CD14-positive monocyte (primary cell): ENCODE measurements around the gene OR2B6. TPM values are rescaled to one million over a fixed set of nuclear protein-coding genes. Genes with fewer than 3 reads are reported as not detected.

Source experiments
- DNase-seq, 3 donors: peaks; one replicate each; pipeline ENCODE4 v3.0.0-alpha.2; 2011 to 2022
- H2AFZ ChIP-seq: 2 replicates; pipeline ENCODE4 v1.6.0; 2012; ENCODE audit warnings: mild to moderate bottlenecking, low read depth, low read length, inconsistent platforms; ENCODE audit not compliant: insufficient read depth, poor library complexity, severe bottlenecking
- H3K27ac ChIP-seq, 2 donors: 1 replicate in 1 of 2; 2 replicates in 1 of 2; pipeline ENCODE4 v1.5.1; 2012 to 2013; ENCODE audit warnings: low read length in 2 of 2, control low read depth in 1 of 2, inconsistent platforms in 1 of 2, low read depth in 1 of 2, mild to moderate bottlenecking in 1 of 2
- H3K27me3 ChIP-seq, 2 donors: one replicate each; pipeline versions ENCODE4 v1.6.0 to v1.6.1; 2011 to 2013; ENCODE audit warnings: low read length in 2 of 2; ENCODE audit not compliant: control insufficient read depth in 2 of 2, insufficient read depth in 2 of 2
- H3K36me3 ChIP-seq, 2 donors: replicated peaks in 1 of 2; 1 replicate in 1 of 2; 2 replicates in 1 of 2; pipeline versions ENCODE4 v1.5.1 to v1.6.1; 2012 to 2013; ENCODE audit warnings: low read length in 2 of 2, control low read depth in 1 of 2, inconsistent platforms in 1 of 2, mild to moderate bottlenecking in 1 of 2; ENCODE audit not compliant: insufficient read depth in 2 of 2, control insufficient read depth in 1 of 2
- H3K4me1 ChIP-seq, 2 donors: 1 replicate in 1 of 2; 2 replicates in 1 of 2; pipeline versions ENCODE4 v1.5.1 to v1.6.1; 2012 to 2013; ENCODE audit warnings: low read length in 2 of 2, control low read depth in 1 of 2, inconsistent platforms in 1 of 2, mild to moderate bottlenecking in 1 of 2, moderate library complexity in 1 of 2; ENCODE audit not compliant: insufficient read depth in 2 of 2, control insufficient read depth in 1 of 2
- H3K4me2 ChIP-seq: replicated peaks from 2 replicates; pipeline ENCODE3; 2012; ENCODE audit warnings: low read length, moderate library complexity, mild to moderate bottlenecking; ENCODE audit not compliant: poor library complexity, severe bottlenecking; ENCODE audit errors: extremely low read depth
- H3K4me3 ChIP-seq, 3 experiments: fragments of 200-600 bp in 1 of 3; sonication (generic) in 1 of 3; replicated peaks in 1 of 3; 1 replicate in 2 of 3; 2 replicates in 1 of 3; pipeline ENCODE4 v1.5.1; 2011 to 2013; ENCODE audit warnings: low read length in 3 of 3, mild to moderate bottlenecking in 3 of 3, control low read depth in 2 of 3, low read depth in 2 of 3, inconsistent platforms in 1 of 3, moderate library complexity in 1 of 3
- H3K79me2 ChIP-seq: 2 replicates; pipeline ENCODE4 v1.6.0; 2012; ENCODE audit warnings: mild to moderate bottlenecking, control low read depth, inconsistent platforms, low read length, moderate library complexity; ENCODE audit not compliant: insufficient read depth
- H3K9ac ChIP-seq: 2 replicates; pipeline ENCODE4 v1.6.0; 2017; ENCODE audit warnings: low read length, mild to moderate bottlenecking; ENCODE audit not compliant: insufficient read depth, poor library complexity, severe bottlenecking
- H3K9me3 ChIP-seq, 2 donors: replicated peaks in 1 of 2; 1 replicate in 1 of 2; 2 replicates in 1 of 2; pipeline versions ENCODE4 v1.5.1 to v1.6.1; 2012 to 2013; ENCODE audit warnings: low read length in 2 of 2, control low read depth in 1 of 2; ENCODE audit not compliant: control insufficient read depth in 1 of 2, insufficient read depth in 1 of 2
- H4K20me1 ChIP-seq: 2 replicates; pipeline ENCODE4 v1.6.0; 2012; ENCODE audit warnings: mild to moderate bottlenecking, low read length, control low read depth, moderate library complexity; ENCODE audit not compliant: insufficient read depth
- H3K27ac Mint-ChIP-seq, 7 donors: one replicate each; pipeline ENCODE4 v1.8.0; 2020; ENCODE audit warnings: mild to moderate bottlenecking in 7 of 7, mixed read lengths in 7 of 7, moderate library complexity in 6 of 7, inconsistent platforms in 2 of 7
- H3K27me3 Mint-ChIP-seq, 3 donors: one replicate each; pipeline ENCODE4 v1.8.0; 2021 to 2022; ENCODE audit warnings: low read depth in 3 of 3, mild to moderate bottlenecking in 3 of 3, mixed read lengths in 3 of 3, moderate library complexity in 3 of 3, inconsistent platforms in 1 of 3
- H3K36me3 Mint-ChIP-seq, 2 donors: one replicate each; pipeline ENCODE4 v1.8.0; 2020; ENCODE audit warnings: mixed read lengths in 2 of 2, inconsistent platforms in 1 of 2, mild to moderate bottlenecking in 1 of 2
- H3K4me1 Mint-ChIP-seq: one replicate; pipeline ENCODE4 v1.8.0; 2020; ENCODE audit warnings: mild to moderate bottlenecking, mixed read lengths
- H3K4me3 Mint-ChIP-seq, 2 donors: one replicate each; pipeline ENCODE4 v1.8.0; 2020; ENCODE audit warnings: mild to moderate bottlenecking in 2 of 2, mixed read lengths in 2 of 2, moderate library complexity in 1 of 2
- H3K9me3 Mint-ChIP-seq, 7 donors: one replicate each; pipeline ENCODE4 v1.8.0; 2020 to 2022; ENCODE audit warnings: mixed read lengths in 7 of 7, mild to moderate bottlenecking in 6 of 7, moderate library complexity in 6 of 7, inconsistent platforms in 2 of 7
- WGBS: methylation state at CpG from one replicate; pipeline ENCODE4 v1.1.5; 2013; ENCODE audit warnings: missing lambda C conversion rate; ENCODE audit not compliant: insufficient coverage; 5-methylcytosine and 5-hydroxymethylcytosine counted together
- intact Hi-C, 2 donors: fragments of 100-400 bp; cut with micrococcal nuclease; formaldehyde crosslinking; loops; one replicate each; pipeline versions ENCODE4 v1.15.0 to v1.15.1; 2023
- polyA plus RNA-seq, 3 donors: library from polyadenylated mRNA; depleted of rRNA in 1 of 3; unstranded in 2 of 3; stranded (reverse) in 1 of 3; fragments of 300-500 nt in 2 of 3; fragments of >200 nt in 1 of 3; fragmentation: Illumina TruSeq in 2 of 3; gene quantifications; 1 replicate in 2 of 3; 2 replicates in 1 of 3; pipeline ENCODE4 v1.2.3, GENCODE V29; 2012 to 2021
- TF ChIP-seq, protein P1 (sequence below): fragments of 200-600 bp; IDR thresholded peaks from one replicate; pipeline ENCODE4 v1.8.0; 2022; ENCODE audit warnings: antibody characterized with exemption, mild to moderate bottlenecking

The OR2B6 gene
- polyA plus RNA-seq, 3 donors = not detected

DNA sequence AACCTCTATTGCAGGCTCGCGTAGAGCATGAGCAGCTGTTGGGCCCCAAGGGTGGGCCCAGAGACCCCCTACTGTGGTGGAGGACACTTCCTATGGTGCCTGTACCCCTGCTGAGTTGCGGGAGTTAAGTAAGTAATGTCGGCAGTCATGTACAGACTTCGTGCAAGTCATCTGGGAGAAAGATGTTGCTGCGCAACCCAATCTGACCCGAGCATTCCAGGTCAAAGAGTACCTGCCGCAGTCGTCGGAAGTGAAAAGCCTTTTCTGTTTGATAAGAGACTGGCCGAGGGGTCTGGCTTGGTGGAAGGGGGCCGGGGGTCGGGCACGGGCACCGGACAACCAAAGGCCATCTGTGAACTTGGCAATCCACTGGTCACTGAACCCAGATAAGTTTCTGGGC, 44.3 kb downstream of the OR2B6 start:
- WGBS = 94% methylated on average over 15 of the region's 15 CpGs
- intact Hi-C loops = no loop called here
- no peak overlapping the region for H3K4me3 Mint-ChIP-seq

DNA sequence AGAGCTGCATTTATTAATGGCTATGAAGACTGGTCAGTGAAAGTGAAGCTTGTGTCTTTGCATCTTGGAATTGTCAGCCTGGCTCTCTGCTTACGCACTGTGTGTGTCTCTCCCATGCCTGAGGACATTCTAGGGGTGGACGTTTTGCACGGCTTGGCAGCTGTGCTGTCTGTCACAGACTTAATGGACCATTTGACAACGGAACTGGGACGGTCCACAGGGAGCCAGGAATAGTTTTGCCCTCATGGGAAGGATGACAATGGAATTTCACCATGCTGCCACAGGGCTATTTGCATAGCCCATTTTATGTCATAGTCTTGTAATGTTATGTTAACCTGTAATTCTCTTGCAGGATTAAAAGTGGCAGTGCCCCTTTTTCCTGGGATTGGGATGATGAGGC, 44.7 kb downstream of the OR2B6 start:
- peaks cover 0 to 9% (median 3%) of the 10 kb centered on the region in 7 donors for H3K9me3 Mint-ChIP-seq
- Histone ChIP-seq H3K4me2 (no peak overlapping the region), H2AFZ (no peak overlapping the region), H3K27ac (no peak overlapping the region), H4K20me1 (no peaks in the 10 kb centered on the region), H3K4me3 (no peak overlapping the region), H3K79me2 (no peaks in the 10 kb centered on the region), H3K36me3 (no peaks in the 10 kb centered on the region), H3K27me3 (no peaks in the 10 kb centered on the region), H3K4me1 (no peaks in the 10 kb centered on the region), H3K9ac (no peak overlapping the region), H3K9me3 (no peaks in the 10 kb centered on the region)
- TF ChIP-seq, protein P1, sequence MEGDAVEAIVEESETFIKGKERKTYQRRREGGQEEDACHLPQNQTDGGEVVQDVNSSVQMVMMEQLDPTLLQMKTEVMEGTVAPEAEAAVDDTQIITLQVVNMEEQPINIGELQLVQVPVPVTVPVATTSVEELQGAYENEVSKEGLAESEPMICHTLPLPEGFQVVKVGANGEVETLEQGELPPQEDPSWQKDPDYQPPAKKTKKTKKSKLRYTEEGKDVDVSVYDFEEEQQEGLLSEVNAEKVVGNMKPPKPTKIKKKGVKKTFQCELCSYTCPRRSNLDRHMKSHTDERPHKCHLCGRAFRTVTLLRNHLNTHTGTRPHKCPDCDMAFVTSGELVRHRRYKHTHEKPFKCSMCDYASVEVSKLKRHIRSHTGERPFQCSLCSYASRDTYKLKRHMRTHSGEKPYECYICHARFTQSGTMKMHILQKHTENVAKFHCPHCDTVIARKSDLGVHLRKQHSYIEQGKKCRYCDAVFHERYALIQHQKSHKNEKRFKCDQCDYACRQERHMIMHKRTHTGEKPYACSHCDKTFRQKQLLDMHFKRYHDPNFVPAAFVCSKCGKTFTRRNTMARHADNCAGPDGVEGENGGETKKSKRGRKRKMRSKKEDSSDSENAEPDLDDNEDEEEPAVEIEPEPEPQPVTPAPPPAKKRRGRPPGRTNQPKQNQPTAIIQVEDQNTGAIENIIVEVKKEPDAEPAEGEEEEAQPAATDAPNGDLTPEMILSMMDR = no peak
- intact Hi-C loops = no loop called here
- H3K27ac Mint-ChIP-seq = no peak overlapping the region
- peaks cover 2 to 9% (median 5%) of the 10 kb centered on the region in 3 donors for H3K27me3 Mint-ChIP-seq
- WGBS = 94% methylated on average over 5 of the region's 5 CpGs
- no peak for DNase-seq
- no peaks in the 10 kb centered on the region for H3K4me1 Mint-ChIP-seq
- no peaks in the 10 kb centered on the region for H3K36me3 Mint-ChIP-seq
- no peak overlapping the region for H3K4me3 Mint-ChIP-seq

More for the DNA sequence above, 44.3 kb downstream of the OR2B6 start:
- Histone ChIP-seq H3K36me3 (no peaks in the 10 kb centered on the region), H3K27me3 (no peaks in the 10 kb centered on the region), H3K4me2 (no peak overlapping the region), H3K9ac (no peak overlapping the region), H3K4me1 (no peaks in the 10 kb centered on the region), H3K27ac (no peak overlapping the region), H2AFZ (no peak overlapping the region), H4K20me1 (no peaks in the 10 kb centered on the region), H3K4me3 (no peak overlapping the region), H3K79me2 (no peaks in the 10 kb centered on the region), H3K9me3 (no peaks in the 10 kb centered on the region)
- no peaks in the 10 kb centered on the region for H3K4me1 Mint-ChIP-seq
- no peaks in the 10 kb centered on the region for H3K36me3 Mint-ChIP-seq
- TF ChIP-seq, protein P1 = no peak
- H3K27ac Mint-ChIP-seq = no peak overlapping the region
- H3K9me3 Mint-ChIP-seq = peaks cover 0 to 9% (median 3%) of the 10 kb centered on the region in 7 donors
- DNase-seq = no peak
- H3K27me3 Mint-ChIP-seq = peaks cover 3 to 11% (median 6%) of the 10 kb centered on the region in 3 donors
